HG02840 (cell line): ENCODE data around the gene TMEM30A.
A peak's percentile ranks its signal among the peaks of the same experiment; 100 is the strongest.

Experiments used
- ATAC-seq: cut with Tn5 transposase; IDR thresholded peaks from one replicate; pipeline ENCODE4 v1.9.1; 2021; ENCODE audit warnings: mild to moderate bottlenecking, moderate library complexity, moderate number of reproducible peaks; ENCODE audit not compliant: unreplicated experiment, low FRiP score

TMEM30A gene

GRCh38 chr6:75223428-75223827 is 61.2 kb downstream of the TMEM30A start:
- no peak for ATAC-seq

GRCh38 chr6:75222261-75222660 is 62.3 kb downstream of the TMEM30A start:
- no peak for ATAC-seq

- no peak for ATAC-seq
Observed at GRCh38 chr6:75221116-75221515, 63.5 kb downstream of the TMEM30A start.

GRCh38 chr6:75220357-75220756 is 64.2 kb downstream of the TMEM30A start:
- ATAC-seq: no peak

- no peak for ATAC-seq
Observed at GRCh38 chr6:75219263-75219662, 65.3 kb downstream of the TMEM30A start.

GRCh38 chr6:75217193-75217592 is 67.4 kb downstream of the TMEM30A start:
- no peak for ATAC-seq

- ATAC-seq: no peak
Observed at GRCh38 chr6:75215291-75215690, 69.3 kb downstream of the TMEM30A start.

- no peak for ATAC-seq
Observed at GRCh38 chr6:75213732-75214131, 70.9 kb downstream of the TMEM30A start.

- no peak for ATAC-seq
Observed at GRCh38 chr6:75213112-75213511, 71.5 kb downstream of the TMEM30A start.

- no peak for ATAC-seq
Observed at GRCh38 chr6:75211920-75212590, 72.5 kb downstream of the TMEM30A start.

GRCh38 chr6:75210885-75211739 is 73.5 kb downstream of the TMEM30A start:
- ATAC-seq: no peak

- ATAC-seq: no peak
Observed at GRCh38 chr6:75209184-75209723, 75.3 kb downstream of the TMEM30A start.

GRCh38 chr6:75208298-75209183 is 76.1 kb downstream of the TMEM30A start:
- ATAC-seq: peak; percentile 70

- no peak for ATAC-seq
Observed at GRCh38 chr6:75206576-75207342, 77.8 kb downstream of the TMEM30A start.

- ATAC-seq: no peak
Observed at GRCh38 chr6:75205776-75206575, 78.6 kb downstream of the TMEM30A start, which contains the start of gene COL12A1. TSS of gene COL12A1 (minus strand) at chr6:75206053. CDS start at chr6:75202792, 3,261 bp downstream.

- no peak for ATAC-seq
Observed at GRCh38 chr6:75204959-75205775, 79.4 kb downstream of the TMEM30A start.

- ATAC-seq: no peak
Observed at GRCh38 chr6:75204217-75204958, 80.2 kb downstream of the TMEM30A start.
